Endothelial cell of umbilical vein (primary cell): ENCODE measurements around the gene CD33. TPM values are rescaled to one million over a fixed set of nuclear protein-coding genes. Genes with fewer than 3 reads are reported as not detected.

ENCODE experiments used
- BruUV-seq: library from RNA; stranded (reverse); fragments of 400-500 nt; replicated peaks from 2 replicates; lab custom pipeline; 2021; lab: Mats Ljungman, UMichigan
- CTCF ChIA-PET: fragments of 300-600, 350-600 bp; sonication (Branson Sonifier 250); formaldehyde crosslinking; loops from one replicate; lab custom pipeline; 2021; ENCODE audit warnings: antibody characterized with exemption, inconsistent platforms; lab: Charles Lee
- POLR2A ChIA-PET: fragments of 300-600, 350-600 bp; sonication (Branson Sonifier 250); formaldehyde crosslinking; loops from one replicate; lab custom pipeline; 2021; ENCODE audit warnings: antibody characterized with exemption, inconsistent platforms; lab: Charles Lee
- DNase-seq: peaks from one replicate; pipeline ENCODE4 v3.0.0-alpha.2; 2011; ENCODE audit warnings: low read depth, low spot score
- FAIRE-seq: peaks from 2 replicates; lab custom pipeline; 2011; peaks lifted over from hg19 to GRCh38; lab: Jason Lieb, UNC
- H2AFZ ChIP-seq: 2 replicates; pipeline ENCODE4 v1.6.0; 2012; ENCODE audit warnings: low read depth, low read length, control low read depth, inconsistent platforms
- H3K27ac ChIP-seq: 2 replicates; pipeline ENCODE4 v1.5.1; 2011; ENCODE audit warnings: low read depth, mild to moderate bottlenecking, control low read depth, low read length, moderate library complexity; ENCODE audit not compliant: insufficient read depth
- H3K27me3 ChIP-seq, 2 experiments: 2 replicates each; pipeline versions ENCODE4 v1.6.0 to v1.6.1; 2011; ENCODE audit warnings: low read length in 2 of 2, mixed read lengths in 1 of 2; ENCODE audit not compliant: control insufficient read depth in 2 of 2, insufficient read depth in 2 of 2
- H3K36me3 ChIP-seq, 2 experiments: 2 replicates in 1 of 2; 3 replicates in 1 of 2; pipeline ENCODE4 v1.5.1; 2011; ENCODE audit warnings: low read length in 2 of 2, mild to moderate bottlenecking in 1 of 2, moderate library complexity in 1 of 2; ENCODE audit not compliant: control insufficient read depth in 2 of 2, insufficient read depth in 2 of 2; ENCODE audit errors: extremely low read depth in 1 of 2
- H3K4me1 ChIP-seq: 3 replicates; pipeline ENCODE4 v1.5.1; 2011; ENCODE audit warnings: mild to moderate bottlenecking, low read length; ENCODE audit not compliant: control insufficient read depth, insufficient read depth; ENCODE audit errors: extremely low read depth
- H3K4me2 ChIP-seq: 2 replicates; pipeline ENCODE4 v1.6.1; 2011; ENCODE audit warnings: low read length, control low read depth, mixed read lengths; ENCODE audit not compliant: insufficient read depth
- H3K4me3 ChIP-seq, 3 experiments: fragments of 200-600 bp in 1 of 3; sonication (generic), shearing (Covaris generic) in 1 of 3; replicated peaks in 1 of 3; 2 replicates each; pipeline ENCODE4 v1.5.1; 2011 to 2016; ENCODE audit warnings: control low read depth in 3 of 3, low read length in 3 of 3, mild to moderate bottlenecking in 2 of 3, inconsistent platforms in 1 of 3, low read depth in 1 of 3, moderate library complexity in 1 of 3; ENCODE audit not compliant: insufficient read depth in 1 of 3
- H3K79me2 ChIP-seq: 2 replicates; pipeline ENCODE4 v1.6.0; 2012; ENCODE audit warnings: low read length, inconsistent platforms; ENCODE audit not compliant: control insufficient read depth, insufficient read depth
- H3K9ac ChIP-seq: replicated peaks from 2 replicates; pipeline ENCODE3; 2011; ENCODE audit warnings: low read length, control low read depth; ENCODE audit not compliant: insufficient read depth; ENCODE audit errors: extremely low read depth
- H3K9me1 ChIP-seq: replicated peaks from 3 replicates; pipeline ENCODE4 v1.6.0; 2011; ENCODE audit warnings: mild to moderate bottlenecking, low read length; ENCODE audit not compliant: control insufficient read depth, insufficient read depth; ENCODE audit errors: extremely low read depth
- H3K9me3 ChIP-seq: replicated peaks from 2 replicates; pipeline ENCODE4 v1.5.1; 2012; ENCODE audit warnings: low read length, inconsistent platforms; ENCODE audit not compliant: control insufficient read depth, insufficient read depth
- H4K20me1 ChIP-seq: replicated peaks from 2 replicates; pipeline ENCODE3; 2011; ENCODE audit warnings: mild to moderate bottlenecking, low read length; ENCODE audit not compliant: control insufficient read depth, insufficient read depth; ENCODE audit errors: extremely low read depth
- CTCF ChIP-seq, 2 donors: IDR thresholded peaks; 1 replicate in 1 of 2; 2 replicates in 1 of 2; pipeline ENCODE4 v1.5.1; 2011; ENCODE audit warnings: low read length in 2 of 2, mild to moderate bottlenecking in 2 of 2, moderate library complexity in 2 of 2, control low read depth in 1 of 2, inconsistent platforms in 1 of 2, low read depth in 1 of 2; ENCODE audit not compliant: insufficient read depth in 1 of 2; ENCODE audit errors: extremely low read depth in 1 of 2
- EZH2 ChIP-seq: IDR thresholded peaks from 2 replicates; pipeline ENCODE4 v1.6.1; 2012; ENCODE audit warnings: borderline replicate concordance, low read depth, mild to moderate bottlenecking, moderate library complexity, low read length, inconsistent platforms; ENCODE audit not compliant: severe bottlenecking
- JUN ChIP-seq: IDR thresholded peaks from 2 replicates; pipeline ENCODE4 v1.6.1; 2011; ENCODE audit warnings: borderline replicate concordance, low read depth; ENCODE audit not compliant: insufficient read length, insufficient read depth
- MYC ChIP-seq: IDR thresholded peaks from one replicate; pipeline ENCODE4 v1.6.1; 2011; ENCODE audit warnings: mild to moderate bottlenecking, low read depth, low read length
- POLR2AphosphoS5 ChIP-seq: IDR thresholded peaks from 2 replicates; pipeline ENCODE4 v1.6.1; 2012; ENCODE audit warnings: low read depth, mild to moderate bottlenecking, control low read depth, low read length, moderate library complexity; ENCODE audit not compliant: insufficient read depth
- dilution Hi-C: fragments of 300-500 bp; cut with MboI; formaldehyde crosslinking; loops from one replicate; pipeline ENCODE4 v1.15.0; 2019; ENCODE audit warnings: low sequenced_read_pairs; ENCODE audit not compliant: extremely low pct_ligation_motif_present
- intact Hi-C: fragments of 100-400 bp; cut with micrococcal nuclease; formaldehyde crosslinking; loops from one replicate; pipeline ENCODE4 v1.10.0; 2022
- polyA plus RNA-seq, 4 experiments: library from polyadenylated mRNA; depleted of rRNA in 3 of 4; stranded (reverse) in 3 of 4; unstranded in 1 of 4; fragments of >200 nt; gene quantifications; 2 replicates each; pipeline versions ENCODE4 v1.2.1 to v1.2.3, GENCODE V29; 2011 to 2012; ENCODE audit warnings: missing spikeins in 1 of 4
- total RNA-seq: library from RNA; stranded (reverse); gene quantifications from 2 replicates; pipeline ENCODE4 v1.2.3, GENCODE V29; 2021

CD33 gene
- total and polyA plus RNA-seq, 2 donors (not counting 3 experiments of a cell fraction or from before 2014, with no cell fraction given): not detected

GRCh38 chr19:51259348-51260245, 34.7 kb downstream of the CD33 start:
- dilution Hi-C loops (no loop called here), intact Hi-C loops (loop anchor here (1.0 kb wide), 1 partner anchor 101 kb away; no protein-coding TSS in a partner anchor)
- H3K27me3 ChIP-seq: no peaks in the 10 kb centered on the region
- TF ChIP-seq CTCF (IDR thresholded peaks at IDR 0.05; ENCODE audit: extremely low read depth in 1 of 2, insufficient read depth in 1 of 2, low read depth in 1 of 2, low read length in 2 of 2) (peak; percentile 52 to 70), POLR2AphosphoS5 (no peak)
- no peak overlapping the region for H3K4me3 ChIP-seq
- peak; percentile 44 for DNase-seq
- no peaks in the 10 kb centered on the region for H3K79me2 ChIP-seq
- H3K27ac ChIP-seq: no peak overlapping the region
- no TSS peak for BruUV-seq
- no peak overlapping the region for H3K9ac ChIP-seq
- no peaks in the 10 kb centered on the region for H3K9me1 ChIP-seq
- no peaks in the 10 kb centered on the region for H4K20me1 ChIP-seq
- no peak overlapping the region for H3K4me2 ChIP-seq
- ChIA-PET POLR2A (no interaction called here), CTCF (interaction anchor here (0.6 to 2.5 kb wide), 13 partner anchors 10 to 330 kb away, joined by 3 to 20 read pairs (median 3); no protein-coding TSS in a partner anchor)
- H3K9me3 ChIP-seq: no peaks in the 10 kb centered on the region
- H2AFZ ChIP-seq: no peak overlapping the region
- FAIRE-seq: peak; percentile 81
- no peaks in the 10 kb centered on the region for H3K4me1 ChIP-seq
- H3K36me3 ChIP-seq: no peaks in the 10 kb centered on the region

- Histone ChIP-seq H2AFZ (no peak overlapping the region), H4K20me1 (no peaks in the 10 kb centered on the region), H3K4me1 (no peaks in the 10 kb centered on the region), H3K9ac (no peak overlapping the region), H3K36me3 (no peaks in the 10 kb centered on the region), H3K27ac (no peak overlapping the region), H3K4me3 (no peak overlapping the region), H3K9me3 (no peaks in the 10 kb centered on the region), H3K9me1 (no peaks in the 10 kb centered on the region), H3K79me2 (no peaks in the 10 kb centered on the region), H3K27me3 (no peaks in the 10 kb centered on the region), H3K4me2 (no peak overlapping the region)
- dilution Hi-C loops (no loop called here), intact Hi-C loops (no loop called here)
- CTCF ChIA-PET: no interaction called here
- FAIRE-seq: no peak
- BruUV-seq: no TSS peak
- POLR2A ChIA-PET: no interaction called here
- TF ChIP-seq MYC: no peak
- TF ChIP-seq JUN: no peak
- no peak for TF ChIP-seq EZH2
- DNase-seq: no peak
Measured at GRCh38 chr19:51263808-51264207, 38.9 kb downstream of the CD33 start.
